Retinal pigment epithelial cell (primary cell): ENCODE measurements around the gene ARSB.
"Not testable (repeated sequence)": the region's sequence is repeated elsewhere in the genome, so short reads cannot be mapped to it uniquely, and the experiment has no call there.

Experiments
- DNase-seq: peaks from one replicate; pipeline ENCODE4 v3.0.0-alpha.2; 2010; ENCODE audit warnings: low read depth
- H3K4me3 ChIP-seq: 2 replicates; pipeline ENCODE4 v1.5.1; 2011; ENCODE audit warnings: mild to moderate bottlenecking, low read length, control low read depth, moderate library complexity
- TF ChIP-seq, protein P1 (sequence below): conservative IDR thresholded peaks from 2 replicates; pipeline ENCODE4 v1.5.1; 2011; ENCODE audit warnings: low read depth, low read length, control low read depth, inconsistent platforms

ARSB gene

GRCh38 chr5:78858364-78858763, 126.7 kb downstream of the ARSB start:
- TF ChIP-seq, protein P1, sequence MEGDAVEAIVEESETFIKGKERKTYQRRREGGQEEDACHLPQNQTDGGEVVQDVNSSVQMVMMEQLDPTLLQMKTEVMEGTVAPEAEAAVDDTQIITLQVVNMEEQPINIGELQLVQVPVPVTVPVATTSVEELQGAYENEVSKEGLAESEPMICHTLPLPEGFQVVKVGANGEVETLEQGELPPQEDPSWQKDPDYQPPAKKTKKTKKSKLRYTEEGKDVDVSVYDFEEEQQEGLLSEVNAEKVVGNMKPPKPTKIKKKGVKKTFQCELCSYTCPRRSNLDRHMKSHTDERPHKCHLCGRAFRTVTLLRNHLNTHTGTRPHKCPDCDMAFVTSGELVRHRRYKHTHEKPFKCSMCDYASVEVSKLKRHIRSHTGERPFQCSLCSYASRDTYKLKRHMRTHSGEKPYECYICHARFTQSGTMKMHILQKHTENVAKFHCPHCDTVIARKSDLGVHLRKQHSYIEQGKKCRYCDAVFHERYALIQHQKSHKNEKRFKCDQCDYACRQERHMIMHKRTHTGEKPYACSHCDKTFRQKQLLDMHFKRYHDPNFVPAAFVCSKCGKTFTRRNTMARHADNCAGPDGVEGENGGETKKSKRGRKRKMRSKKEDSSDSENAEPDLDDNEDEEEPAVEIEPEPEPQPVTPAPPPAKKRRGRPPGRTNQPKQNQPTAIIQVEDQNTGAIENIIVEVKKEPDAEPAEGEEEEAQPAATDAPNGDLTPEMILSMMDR = no peak
- no peak for DNase-seq
- H3K4me3 ChIP-seq = no peak overlapping the region

GRCh38 chr5:78855026-78855425, 130.1 kb downstream of the ARSB start:
- TF ChIP-seq, protein P1 = no peak
- no peak overlapping the region for H3K4me3 ChIP-seq
- DNase-seq = no peak

DNA sequence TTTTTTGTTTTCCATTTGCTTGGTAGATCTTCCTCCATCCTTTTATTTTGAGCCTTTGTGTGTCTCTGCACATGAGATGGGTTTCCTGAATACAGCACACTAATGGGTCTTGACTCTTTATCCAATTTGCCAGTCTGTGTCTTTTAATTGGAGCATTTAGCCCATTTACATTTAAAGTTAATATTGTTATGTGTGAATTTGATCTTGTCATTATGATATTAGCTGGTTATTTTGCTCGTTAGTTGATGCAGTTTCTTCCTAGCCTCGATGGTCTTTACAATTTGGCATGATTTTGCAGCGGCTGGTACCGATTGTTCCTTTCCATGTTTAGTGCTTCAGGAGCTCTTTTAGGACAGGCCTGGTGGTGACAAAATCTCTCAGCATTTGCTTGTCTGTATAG, 133.2 kb downstream of the ARSB start:
- H3K4me3 ChIP-seq, DNase-seq: not testable (repeated sequence)

GRCh38 chr5:78845470-78845869, 139.6 kb downstream of the ARSB start:
- no peak for DNase-seq
- TF ChIP-seq, protein P1 = no peak
- no peak overlapping the region for H3K4me3 ChIP-seq

DNA sequence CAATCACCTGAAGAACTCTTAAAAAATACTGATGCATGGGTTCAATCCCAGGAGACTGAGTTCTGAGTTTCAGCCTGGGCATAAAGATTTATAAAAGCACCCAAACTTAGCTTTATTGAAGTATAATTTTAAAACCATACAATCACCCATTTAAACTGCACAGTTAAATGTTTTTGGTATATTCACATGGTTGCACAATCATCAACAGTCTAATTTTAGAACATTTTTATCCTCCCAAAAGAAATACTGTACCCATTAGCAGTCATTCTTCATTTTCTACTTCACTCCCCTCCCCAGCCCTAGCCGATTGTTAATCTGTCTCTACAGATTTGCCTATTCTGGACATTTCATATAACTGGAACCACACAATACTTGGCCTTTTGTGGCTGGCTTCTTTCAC, 141.7 kb downstream of the ARSB start:
- TF ChIP-seq, protein P1 = no peak
- H3K4me3 ChIP-seq = no peak overlapping the region
- no peak for DNase-seq

- DNase-seq = no peak
Measured at GRCh38 chr5:78841767-78842166, 143.3 kb downstream of the ARSB start.

DNA sequence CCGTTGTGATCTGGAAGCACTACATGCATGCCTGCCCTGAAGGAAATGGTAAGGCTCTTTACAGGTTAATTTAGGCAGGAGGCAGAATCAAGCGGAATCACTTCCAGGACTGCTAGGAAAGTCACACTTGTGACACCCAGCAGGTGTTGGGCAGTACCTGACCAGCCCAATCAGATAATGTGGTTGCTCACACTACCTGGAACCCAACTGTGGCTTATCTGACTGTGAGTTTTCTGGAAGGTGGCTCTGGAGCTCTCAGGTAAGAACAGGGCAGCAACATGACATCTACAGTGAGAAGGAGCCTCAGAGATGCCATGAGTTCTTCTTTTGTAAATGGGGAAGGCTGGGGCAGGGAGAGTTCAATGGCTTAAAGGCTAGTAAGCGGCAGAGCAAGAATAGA, 146.4 kb downstream of the ARSB start:
- DNase-seq = no peak
- no peak overlapping the region for H3K4me3 ChIP-seq
- TF ChIP-seq, protein P1 = no peak

More at GRCh38 chr5:78841767-78842166, 143.3 kb downstream of the ARSB start:
- TF ChIP-seq, protein P1 = no peak
- H3K4me3 ChIP-seq = no peak overlapping the region

GRCh38 chr5:78837836-78838235, 147.3 kb downstream of the ARSB start:
- TF ChIP-seq, protein P1 = no peak
- no peak for DNase-seq
- H3K4me3 ChIP-seq = no peak overlapping the region
